Adrenal gland (tissue), 5 donors: ENCODE data around the gene GAGE12J.
"Not testable (repeated sequence)": the region's sequence is repeated elsewhere in the genome, so short reads cannot be mapped to it uniquely, and the experiment has no call there.

Source experiments
- POLR2A ChIP-seq, 2 donors: fragments of 450-650 bp; IDR thresholded peaks; one replicate each; pipeline ENCODE4 v1.6.1; 2017; ENCODE audit warnings: antibody characterized with exemption in 2 of 2, mild to moderate bottlenecking in 2 of 2, moderate library complexity in 1 of 2
- TF ChIP-seq, protein P1 (sequence below), 6 experiments: fragments of 450-650 bp in 4 of 6; fragments of 200-600 bp in 2 of 6; sonication (generic) in 1 of 6; IDR thresholded peaks; 1 replicate in 5 of 6; 2 replicates in 1 of 6; pipeline versions ENCODE4 v1.5.1 to v1.8.0; 2016 to 2021; ENCODE audit warnings: antibody characterized with exemption in 6 of 6, mild to moderate bottlenecking in 2 of 6, moderate library complexity in 1 of 6
- donor health status: DM: no; HTN: no; CAD: no.

- TF ChIP-seq, protein P1, sequence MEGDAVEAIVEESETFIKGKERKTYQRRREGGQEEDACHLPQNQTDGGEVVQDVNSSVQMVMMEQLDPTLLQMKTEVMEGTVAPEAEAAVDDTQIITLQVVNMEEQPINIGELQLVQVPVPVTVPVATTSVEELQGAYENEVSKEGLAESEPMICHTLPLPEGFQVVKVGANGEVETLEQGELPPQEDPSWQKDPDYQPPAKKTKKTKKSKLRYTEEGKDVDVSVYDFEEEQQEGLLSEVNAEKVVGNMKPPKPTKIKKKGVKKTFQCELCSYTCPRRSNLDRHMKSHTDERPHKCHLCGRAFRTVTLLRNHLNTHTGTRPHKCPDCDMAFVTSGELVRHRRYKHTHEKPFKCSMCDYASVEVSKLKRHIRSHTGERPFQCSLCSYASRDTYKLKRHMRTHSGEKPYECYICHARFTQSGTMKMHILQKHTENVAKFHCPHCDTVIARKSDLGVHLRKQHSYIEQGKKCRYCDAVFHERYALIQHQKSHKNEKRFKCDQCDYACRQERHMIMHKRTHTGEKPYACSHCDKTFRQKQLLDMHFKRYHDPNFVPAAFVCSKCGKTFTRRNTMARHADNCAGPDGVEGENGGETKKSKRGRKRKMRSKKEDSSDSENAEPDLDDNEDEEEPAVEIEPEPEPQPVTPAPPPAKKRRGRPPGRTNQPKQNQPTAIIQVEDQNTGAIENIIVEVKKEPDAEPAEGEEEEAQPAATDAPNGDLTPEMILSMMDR (IDR thresholded peaks at IDR 0.05): not testable (repeated sequence)
- TF ChIP-seq POLR2A (IDR thresholded peaks at IDR 0.05): not testable (repeated sequence)
Observed at GRCh38 chrX:49331841-49332240, 10.0 kb downstream of the GAGE12J start.
